Subcutaneous abdominal adipose tissue (tissue), 5 donors: ENCODE results near the gene DDX51.

Source experiments
- H3K27ac ChIP-seq: one replicate; pipeline ENCODE4 v1.7.0; 2013; ENCODE audit warnings: low read depth, mild to moderate bottlenecking, inconsistent platforms, low read length, moderate library complexity
- H3K27me3 ChIP-seq, 5 donors: one replicate each; pipeline ENCODE4 v1.7.0; 2013; ENCODE audit warnings: low read length in 5 of 5, inconsistent platforms in 1 of 5; ENCODE audit not compliant: control insufficient read depth in 5 of 5, insufficient read depth in 4 of 5
- H3K36me3 ChIP-seq, 5 donors: one replicate each; pipeline ENCODE4 v1.7.0; 2013; ENCODE audit warnings: low read length in 5 of 5; ENCODE audit not compliant: control insufficient read depth in 5 of 5, insufficient read depth in 5 of 5
- H3K4me1 ChIP-seq, 5 donors: one replicate each; pipeline ENCODE4 v1.7.0; 2013; ENCODE audit warnings: low read length in 5 of 5, mild to moderate bottlenecking in 3 of 5, moderate library complexity in 1 of 5; ENCODE audit not compliant: control insufficient read depth in 5 of 5, insufficient read depth in 5 of 5
- H3K4me3 ChIP-seq, 5 donors: one replicate each; pipeline ENCODE4 v1.7.0; 2013; ENCODE audit warnings: low read length in 5 of 5, low read depth in 1 of 5
- H3K9ac ChIP-seq, 5 donors: one replicate each; pipeline ENCODE4 v1.7.0; 2013; ENCODE audit warnings: low read length in 5 of 5, mild to moderate bottlenecking in 4 of 5, moderate library complexity in 3 of 5
- H3K9me3 ChIP-seq, 5 donors: one replicate each; pipeline ENCODE4 v1.7.0; 2013; ENCODE audit warnings: low read length in 5 of 5; ENCODE audit not compliant: control insufficient read depth in 5 of 5
- donor health status: healthy.
- donor health status: healthy.
- donor health status: healthy.
- donor health status: healthy.
- donor health status: healthy.

DDX51 gene

DNA sequence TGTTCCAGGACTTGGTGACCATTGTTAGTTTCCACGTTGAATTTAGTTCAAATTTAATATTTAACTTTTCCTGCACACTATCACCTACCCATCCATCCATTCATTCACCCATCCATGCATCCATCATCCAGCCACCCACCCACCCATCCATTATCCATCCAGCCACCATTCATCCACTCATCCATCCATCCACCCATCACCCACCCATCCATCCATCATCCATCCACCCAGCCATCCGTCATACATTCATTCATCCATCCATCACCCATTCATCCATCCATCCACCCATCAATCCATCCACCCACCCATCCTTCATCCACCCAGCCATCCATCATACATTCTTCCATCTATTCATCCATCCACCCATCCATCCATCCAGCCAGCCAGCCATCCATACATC, 22.0 kb upstream of the DDX51 start:
- Histone ChIP-seq H3K4me1 (peaks cover 0 to 15% (median 12%) of the 10 kb centered on the region in 5 donors), H3K9ac (no peak overlapping the region), H3K27ac (no peak overlapping the region), H3K27me3 (peaks cover 7 to 32% (median 21%) of the 10 kb centered on the region in 5 donors), H3K4me3 (no peak overlapping the region), H3K9me3 (no peaks in the 10 kb centered on the region), H3K36me3 (no peaks in the 10 kb centered on the region)

- no peaks in the 10 kb centered on the region for H3K9me3 ChIP-seq
- peaks cover 0 to 15% (median 12%) of the 10 kb centered on the region in 5 donors for H3K4me1 ChIP-seq
- no peaks in the 10 kb centered on the region for H3K36me3 ChIP-seq
- no peak overlapping the region for H3K27ac ChIP-seq
- no peak overlapping the region for H3K9ac ChIP-seq
- H3K27me3 ChIP-seq = peaks cover 3 to 30% (median 17%) of the 10 kb centered on the region in 5 donors
- no peak overlapping the region for H3K4me3 ChIP-seq
These were observed 21.5 kb upstream of the DDX51 start for GRCh38 chr12:132165584-132165983.

- Histone ChIP-seq H3K4me1 (peaks cover 0 to 15% (median 12%) of the 10 kb centered on the region in 5 donors), H3K27me3 (peaks cover 0 to 20% (median 11%) of the 10 kb centered on the region in 5 donors), H3K36me3 (no peaks in the 10 kb centered on the region), H3K27ac (no peak overlapping the region), H3K9me3 (no peaks in the 10 kb centered on the region), H3K4me3 (no peak overlapping the region), H3K9ac (no peak overlapping the region)
These were observed 20.3 kb upstream of the DDX51 start for GRCh38 chr12:132164426-132164825.

DNA sequence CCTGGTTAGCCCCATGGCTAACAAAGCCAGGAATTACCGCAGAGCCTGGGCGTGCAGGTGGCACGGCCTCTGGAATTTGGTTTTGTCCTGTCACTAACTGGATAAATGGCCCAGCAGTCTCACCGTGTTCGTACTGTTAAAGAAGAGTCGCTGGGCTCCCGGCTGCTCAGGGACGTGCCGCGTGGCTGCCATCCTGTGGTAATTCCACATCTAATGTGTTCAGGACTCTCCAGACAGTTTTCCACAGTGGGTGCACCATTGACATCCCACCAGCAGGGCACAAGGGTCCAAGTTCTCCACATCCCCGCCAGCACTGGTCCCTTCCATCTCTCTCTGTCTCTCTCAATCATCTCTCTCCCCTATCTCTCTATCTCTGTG, 19.8 kb upstream of the DDX51 start:
- Histone ChIP-seq H3K4me3 (no peak overlapping the region), H3K36me3 (no peaks in the 10 kb centered on the region), H3K27ac (no peak overlapping the region), H3K9ac (no peak overlapping the region), H3K4me1 (peaks cover 0 to 15% (median 12%) of the 10 kb centered on the region in 5 donors), H3K27me3 (peaks cover 0 to 18% (median 11%) of the 10 kb centered on the region in 5 donors), H3K9me3 (no peaks in the 10 kb centered on the region)

DNA sequence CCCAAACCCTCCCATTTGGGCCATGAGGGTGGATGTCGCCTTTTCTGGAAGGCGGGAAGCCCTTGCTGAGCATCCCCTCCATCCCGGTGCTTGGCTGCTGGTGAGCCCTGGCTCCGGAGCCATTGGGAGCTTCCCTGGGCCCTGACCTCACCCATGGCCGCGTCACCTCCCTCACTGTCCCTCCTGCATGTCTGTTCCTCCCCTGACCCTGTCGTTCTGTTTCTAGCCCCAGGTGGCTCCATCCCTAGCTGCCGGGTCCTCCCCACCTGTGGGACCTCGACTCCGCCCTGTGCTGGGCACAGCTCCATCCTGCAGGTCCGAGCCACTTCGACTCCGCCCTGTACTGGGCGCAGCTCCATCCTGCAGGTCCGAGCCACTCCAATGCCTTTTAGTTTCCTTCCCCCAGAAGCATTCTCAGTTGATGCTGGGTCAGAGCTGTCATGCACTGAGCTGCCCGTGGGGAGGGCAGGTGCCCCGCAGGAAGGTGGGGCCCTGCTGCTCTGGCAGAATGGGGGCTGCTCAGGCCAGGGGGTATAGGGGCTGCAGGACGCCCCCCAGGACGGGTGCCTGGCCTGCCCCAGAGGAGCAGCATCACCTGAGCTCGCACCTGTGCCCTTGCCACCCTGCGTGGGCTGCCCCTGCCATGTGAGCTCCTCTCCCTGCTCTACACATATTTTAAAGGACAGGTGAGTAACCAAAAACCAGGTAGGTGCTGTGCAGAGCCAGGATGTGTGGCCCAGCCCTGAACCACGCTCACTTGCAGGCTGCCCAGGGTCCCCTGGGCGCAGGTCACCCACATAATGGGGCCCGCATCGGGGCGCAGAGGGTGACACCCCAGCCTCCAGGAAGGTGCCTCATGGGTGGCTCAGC, 19.2 kb upstream of the DDX51 start:
- Histone ChIP-seq H3K36me3 (peaks cover 0 to 3% (median 2%) of the 10 kb centered on the region in 5 donors), H3K27ac (no peak overlapping the region), H3K9me3 (no peaks in the 10 kb centered on the region), H3K27me3 (peaks cover 0 to 12% (median 7%) of the 10 kb centered on the region in 5 donors), H3K4me3 (no peak overlapping the region), H3K9ac (peak overlapping the region in 1 of 5 donors; percentile 25), H3K4me1 (peaks cover 0 to 15% (median 12%) of the 10 kb centered on the region in 5 donors)

- peak overlapping the region in 1 of 5 donors; percentile 27 for H3K4me3 ChIP-seq
- peaks cover 0 to 10% (median 9%) of the 10 kb centered on the region in 5 donors for H3K36me3 ChIP-seq
- no peaks in the 10 kb centered on the region for H3K9me3 ChIP-seq
- H3K27me3 ChIP-seq = peaks cover 0 to 10% (median 5%) of the 10 kb centered on the region in 5 donors
- H3K9ac ChIP-seq = peak overlapping the region in 2 of 5 donors; percentile 21 to 25
- no peak overlapping the region for H3K27ac ChIP-seq
- H3K4me1 ChIP-seq = peaks cover 0 to 15% (median 12%) of the 10 kb centered on the region in 5 donors
These were observed 18.5 kb upstream of the DDX51 start for GRCh38 chr12:132162508-132163031.

- H3K9me3 ChIP-seq = no peaks in the 10 kb centered on the region
- peak overlapping the region in 2 of 5 donors; percentile 21 to 22 for H3K9ac ChIP-seq
- peaks cover 0 to 10% (median 5%) of the 10 kb centered on the region in 5 donors for H3K27me3 ChIP-seq
- no peak overlapping the region for H3K27ac ChIP-seq
- H3K4me1 ChIP-seq = peaks cover 0 to 15% (median 12%) of the 10 kb centered on the region in 5 donors
- peak overlapping the region in 1 of 5 donors; percentile 27 for H3K4me3 ChIP-seq
- peaks cover 0 to 16% (median 14%) of the 10 kb centered on the region in 5 donors for H3K36me3 ChIP-seq
These were observed 17.8 kb upstream of the DDX51 start for GRCh38 chr12:132161796-132162507.

DNA sequence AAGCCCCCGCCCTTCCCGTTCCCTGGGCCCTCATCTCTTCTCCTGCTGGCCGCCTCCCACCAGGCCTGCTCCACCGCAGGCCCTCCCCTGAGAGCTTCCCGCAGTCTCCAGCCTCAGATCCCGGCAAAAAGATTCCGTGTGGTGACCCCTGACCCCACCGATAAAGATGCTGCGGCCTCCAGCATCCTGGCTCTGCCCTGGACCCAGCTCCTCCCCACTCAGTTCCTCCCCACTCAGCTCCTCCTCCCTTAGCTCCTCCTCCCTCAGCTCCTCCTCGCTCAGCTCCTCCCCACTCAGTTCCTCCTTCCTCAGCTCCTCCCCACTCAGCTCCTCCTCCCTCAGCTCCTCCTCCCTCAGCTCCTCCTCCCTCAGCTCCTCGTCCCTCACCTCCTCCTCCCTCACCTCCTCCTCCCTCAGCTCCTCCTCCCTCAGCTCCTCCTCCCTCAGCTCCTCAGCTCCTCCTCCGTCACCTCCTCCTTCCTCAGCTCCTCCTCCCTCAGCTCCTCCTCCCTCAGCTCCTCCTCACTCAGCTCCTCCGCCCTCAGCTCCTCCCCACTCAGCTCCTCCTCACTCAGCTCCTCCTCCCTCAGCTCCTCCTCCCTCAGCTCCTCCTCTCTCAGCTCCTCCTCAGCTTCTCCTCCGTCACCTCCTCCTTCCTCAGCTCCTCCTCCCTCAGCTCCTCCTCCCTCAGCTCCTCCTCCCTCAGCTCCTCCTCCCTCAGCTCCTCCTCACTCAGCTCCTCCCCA, 17.1 kb upstream of the DDX51 start:
- peaks cover 0 to 10% (median 5%) of the 10 kb centered on the region in 5 donors for H3K27me3 ChIP-seq

GRCh38 chr12:132160601-132161035, 16.5 kb upstream of the DDX51 start:
- H3K27ac ChIP-seq = no peak overlapping the region
- H3K4me1 ChIP-seq = peaks cover 0 to 15% (median 12%) of the 10 kb centered on the region in 5 donors
- H3K9ac ChIP-seq = no peak overlapping the region
- peaks cover 0 to 10% (median 5%) of the 10 kb centered on the region in 5 donors for H3K27me3 ChIP-seq
- peaks cover 0 to 28% (median 24%) of the 10 kb centered on the region in 5 donors for H3K36me3 ChIP-seq
- H3K4me3 ChIP-seq = no peak overlapping the region
- no peaks in the 10 kb centered on the region for H3K9me3 ChIP-seq

More for the DNA sequence above, 17.1 kb upstream of the DDX51 start:
- peaks cover 0 to 23% (median 21%) of the 10 kb centered on the region in 5 donors for H3K36me3 ChIP-seq
- H3K4me3 ChIP-seq = no peak overlapping the region
- H3K9me3 ChIP-seq = no peaks in the 10 kb centered on the region
- H3K27ac ChIP-seq = no peak overlapping the region
- H3K9ac ChIP-seq = no peak overlapping the region
- H3K4me1 ChIP-seq = peaks cover 0 to 15% (median 12%) of the 10 kb centered on the region in 5 donors
